Osteoblast (primary cell): Measurements from ENCODE around the gene LINS1. TPM values are rescaled to one million over a fixed set of nuclear protein-coding genes. Genes with fewer than 3 reads are reported as not detected.

ENCODE experiments used
- DNase-seq: peaks from one replicate; pipeline ENCODE4 v3.0.0; 2011; ENCODE audit warnings: low spot score, mixed read lengths; ENCODE audit not compliant: insufficient read length; ENCODE audit errors: missing footprints
- H2AFZ ChIP-seq: 2 replicates; pipeline ENCODE4 v1.6.0; 2011; ENCODE audit warnings: mild to moderate bottlenecking, low read length
- H3K27ac ChIP-seq: 2 replicates; pipeline ENCODE4 v1.5.1; 2011; ENCODE audit warnings: mild to moderate bottlenecking, low read depth, low read length, moderate library complexity
- H3K27me3 ChIP-seq: 2 replicates; pipeline ENCODE4 v1.6.0; 2012; ENCODE audit warnings: mild to moderate bottlenecking, control low read depth, inconsistent platforms, low read length, moderate library complexity; ENCODE audit not compliant: insufficient read depth
- H3K36me3 ChIP-seq: 2 replicates; pipeline ENCODE4 v1.5.1; 2011; ENCODE audit warnings: mild to moderate bottlenecking, low read length, control low read depth, moderate library complexity; ENCODE audit not compliant: insufficient read depth
- H3K4me1 ChIP-seq: 2 replicates; pipeline ENCODE4 v1.5.1; 2011; ENCODE audit warnings: mild to moderate bottlenecking, low read length, control low read depth, moderate library complexity; ENCODE audit not compliant: insufficient read depth
- H3K4me2 ChIP-seq: 2 replicates; pipeline ENCODE4 v1.6.0; 2011; ENCODE audit warnings: mild to moderate bottlenecking, low read length; ENCODE audit not compliant: insufficient read depth
- H3K4me3 ChIP-seq: fragments of 200-600 bp; sonication (generic); 3 replicates; pipeline ENCODE4 v1.5.1; 2012; ENCODE audit warnings: mild to moderate bottlenecking, low read length, inconsistent platforms; ENCODE audit not compliant: insufficient read depth
- H3K79me2 ChIP-seq: 2 replicates; pipeline ENCODE4 v1.6.0; 2012; ENCODE audit warnings: mild to moderate bottlenecking, low read length, control low read depth, inconsistent platforms; ENCODE audit not compliant: insufficient read depth
- H3K9me3 ChIP-seq: 2 replicates; pipeline ENCODE4 v1.5.1; 2011; ENCODE audit warnings: low read depth, low read length, control low read depth
- H4K20me1 ChIP-seq: 2 replicates; pipeline ENCODE4 v1.6.0; 2012; ENCODE audit warnings: mild to moderate bottlenecking, low read length, control low read depth; ENCODE audit not compliant: insufficient read depth
- CTCF ChIP-seq: IDR thresholded peaks from 2 replicates; pipeline ENCODE4 v1.5.1; 2011; ENCODE audit warnings: mild to moderate bottlenecking, low read depth, low read length, moderate library complexity; ENCODE audit errors: extremely low read depth
- total RNA-seq: library from RNA; depleted of rRNA; stranded (reverse); fragments of >200 nt; gene quantifications from 2 replicates; pipeline ENCODE4 v1.2.3, GENCODE V29; 2012

LINS1 gene
- total RNA-seq, 1 donor: 14.8 TPM

- H3K4me2 ChIP-seq: no peak overlapping the region
Measured at GRCh38 chr15:100627789-100628395, 25.9 kb upstream of the LINS1 start.

GRCh38 chr15:100623301-100623700, 21.3 kb upstream of the LINS1 start:
- Histone ChIP-seq H3K79me2 (no peaks in the 10 kb centered on the region), H3K4me3 (no peak overlapping the region), H3K4me1 (peaks cover 10% of the 10 kb centered on the region), H3K27me3 (no peaks in the 10 kb centered on the region), H4K20me1 (peaks cover 5% of the 10 kb centered on the region), H3K27ac (no peak overlapping the region), H3K36me3 (no peaks in the 10 kb centered on the region), H3K9me3 (no peaks in the 10 kb centered on the region), H2AFZ (no peak overlapping the region), H3K4me2 (no peak overlapping the region)
- no peak for DNase-seq
- TF ChIP-seq CTCF: no peak

More at GRCh38 chr15:100627789-100628395, 25.9 kb upstream of the LINS1 start:
- no peaks in the 10 kb centered on the region for H3K27me3 ChIP-seq
- H3K9me3 ChIP-seq: no peaks in the 10 kb centered on the region
- H3K36me3 ChIP-seq: peaks cover 19% of the 10 kb centered on the region
- H4K20me1 ChIP-seq: peaks cover 19% of the 10 kb centered on the region
- H3K4me1 ChIP-seq: peaks cover 30% of the 10 kb centered on the region
- H3K4me3 ChIP-seq: no peak overlapping the region
- DNase-seq: peak; percentile 60
- no peak overlapping the region for H3K27ac ChIP-seq
- no peak overlapping the region for H2AFZ ChIP-seq
- peak; percentile 82 for TF ChIP-seq CTCF
- H3K79me2 ChIP-seq: peaks cover 27% of the 10 kb centered on the region

- Histone ChIP-seq H3K4me2 (no peak overlapping the region), H3K4me1 (no peaks in the 10 kb centered on the region), H2AFZ (no peak overlapping the region), H3K4me3 (no peak overlapping the region), H3K79me2 (peaks cover 11% of the 10 kb centered on the region), H3K27ac (no peak overlapping the region), H4K20me1 (peaks cover 3% of the 10 kb centered on the region), H3K27me3 (no peaks in the 10 kb centered on the region), H3K36me3 (peaks cover 18% of the 10 kb centered on the region), H3K9me3 (no peaks in the 10 kb centered on the region)
- TF ChIP-seq CTCF: no peak
- DNase-seq: no peak
Measured at GRCh38 chr15:100616700-100617099, 14.7 kb upstream of the LINS1 start.

- Histone ChIP-seq H3K4me2 (no peak overlapping the region), H3K36me3 (peaks cover 23% of the 10 kb centered on the region), H2AFZ (no peak overlapping the region), H3K4me1 (no peaks in the 10 kb centered on the region), H3K4me3 (no peak overlapping the region), H3K79me2 (peaks cover 11% of the 10 kb centered on the region), H3K27me3 (no peaks in the 10 kb centered on the region), H3K27ac (no peak overlapping the region), H4K20me1 (peaks cover 3% of the 10 kb centered on the region), H3K9me3 (no peaks in the 10 kb centered on the region)
- DNase-seq: no peak
- TF ChIP-seq CTCF: no peak
Measured at GRCh38 chr15:100615801-100616200, 13.8 kb upstream of the LINS1 start.
